ENCODE data around the gene NAGPA. TPM values are rescaled to one million over a fixed set of nuclear protein-coding genes. Genes with fewer than 3 reads are reported as not detected.

Gene NAGPA
- total RNA-seq, 1 experiment from 2014 or later = 57.6 TPM

GRCh38 chr16:5003211-5003610 lies 30.5 kb downstream of the NAGPA start:
- DNase-seq (ENCODE audit: low read depth) = no peak

- no peak for DNase-seq (ENCODE audit: low read depth)
These were observed 31.0 kb downstream of the NAGPA start for GRCh38 chr16:5002699-5003143.

GRCh38 chr16:5001986-5002385 lies 31.7 kb downstream of the NAGPA start:
- DNase-seq (ENCODE audit: low read depth) = no peak

GRCh38 chr16:5001571-5001970 lies 32.2 kb downstream of the NAGPA start:
- no peak for DNase-seq (ENCODE audit: low read depth)

GRCh38 chr16:5000573-5001001 lies 33.1 kb downstream of the NAGPA start:
- DNase-seq (ENCODE audit: low read depth) = no peak

GRCh38 chr16:4994719-4995434 lies 38.9 kb downstream of the NAGPA start:
- no peak for DNase-seq (ENCODE audit: low read depth)

- no peak for DNase-seq (ENCODE audit: low read depth)
These were observed 42.0 kb downstream of the NAGPA start for GRCh38 chr16:4991754-4992153.

- DNase-seq (ENCODE audit: low read depth) = no peak
These were observed 43.3 kb downstream of the NAGPA start for GRCh38 chr16:4990415-4990814.

- no peak for DNase-seq (ENCODE audit: low read depth)
These were observed 44.2 kb downstream of the NAGPA start for GRCh38 chr16:4989391-4990006.

GRCh38 chr16:4988647-4989046 lies 45.1 kb downstream of the NAGPA start:
- no peak for DNase-seq (ENCODE audit: low read depth)

GRCh38 chr16:4987580-4988374 lies 46.0 kb downstream of the NAGPA start:
- DNase-seq (ENCODE audit: low read depth) = no peak

GRCh38 chr16:4987250-4987579 lies 46.5 kb downstream of the NAGPA start:
- DNase-seq (ENCODE audit: low read depth) = no peak

- no peak for DNase-seq (ENCODE audit: low read depth)
These were observed 49.4 kb downstream of the NAGPA start for GRCh38 chr16:4984174-4984990.

GRCh38 chr16:4982056-4982867 lies 51.5 kb downstream of the NAGPA start:
- no peak for DNase-seq (ENCODE audit: low read depth)

GRCh38 chr16:4981473-4981872 lies 52.3 kb downstream of the NAGPA start:
- DNase-seq (ENCODE audit: low read depth) = no peak

- no peak for DNase-seq (ENCODE audit: low read depth)
These were observed 53.0 kb downstream of the NAGPA start for GRCh38 chr16:4980691-4981090.

- no peak for DNase-seq (ENCODE audit: low read depth)
These were observed 53.7 kb downstream of the NAGPA start for GRCh38 chr16:4979736-4980660.

GRCh38 chr16:4979164-4979563 lies 54.6 kb downstream of the NAGPA start:
- no peak for DNase-seq (ENCODE audit: low read depth)

GRCh38 chr16:4976611-4977145 lies 57.1 kb downstream of the NAGPA start:
- DNase-seq (ENCODE audit: low read depth) = no peak

All from LHCN-M2 (cell line).